Glomerular visceral epithelial cell (primary cell): Measurements from ENCODE around the gene CAMK1D.
A peak's percentile ranks its signal among the peaks of the same experiment; 100 is the strongest.
"Not testable (repeated sequence)": the region's sequence is repeated elsewhere in the genome, so short reads cannot be mapped to it uniquely, and the experiment has no call there.

Experiments
- DNase-seq: peaks from one replicate; pipeline ENCODE4 v3.0.0-alpha.2; 2016; ENCODE audit errors: extremely low spot score

The CAMK1D gene

GRCh38 chr10:12348870-12349628 is at the start of gene CAMK1D:
Gene CAMK1D, plus strand, starts transcription at chr10:12349547.
- DNase-seq, result peak; percentile 89

DNA sequence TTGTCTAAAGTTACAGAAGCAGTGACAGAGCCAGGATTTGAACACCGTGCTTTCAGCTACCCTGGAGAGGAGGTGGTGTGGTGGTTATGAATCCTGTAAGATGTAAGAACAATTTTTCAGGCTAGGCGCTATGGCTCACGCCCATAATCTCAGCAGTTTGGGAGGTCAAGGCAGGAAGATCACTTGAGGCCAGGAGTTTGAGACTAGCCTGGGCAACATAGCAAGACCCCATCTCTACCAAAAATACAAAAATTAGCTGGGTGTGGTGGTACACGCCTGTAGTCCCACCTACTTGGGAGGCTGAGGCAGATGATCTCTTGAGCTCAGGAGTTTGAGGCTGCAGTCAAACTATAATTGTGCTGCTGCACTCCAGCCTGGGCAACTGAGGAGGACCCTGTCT is 48.3 kb upstream of the CAMK1D start:
- not testable (repeated sequence) for DNase-seq

DNA sequence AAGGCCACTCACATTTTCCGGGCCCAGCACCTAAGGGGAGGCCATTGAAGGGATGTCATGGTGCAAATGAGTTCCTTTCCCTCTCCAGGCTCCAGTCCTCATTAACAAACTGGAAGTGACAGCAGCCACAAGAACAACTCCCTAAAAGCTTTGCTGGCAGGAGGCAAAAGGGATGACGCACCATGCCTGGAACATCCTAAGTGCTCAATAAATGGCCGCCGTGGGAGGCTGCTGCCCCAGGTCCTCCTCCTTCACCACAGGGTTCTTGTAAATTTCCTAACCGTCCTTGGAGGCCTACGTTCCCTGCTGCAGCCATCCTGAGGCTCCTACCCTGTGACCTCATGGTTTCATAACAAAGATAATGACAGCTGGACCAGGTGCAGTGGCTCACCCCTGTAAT is 41.3 kb upstream of the CAMK1D start:
- no peak for DNase-seq

- no peak for DNase-seq
Measured at GRCh38 chr10:12308736-12309375, 40.5 kb upstream of the CAMK1D start.

DNA sequence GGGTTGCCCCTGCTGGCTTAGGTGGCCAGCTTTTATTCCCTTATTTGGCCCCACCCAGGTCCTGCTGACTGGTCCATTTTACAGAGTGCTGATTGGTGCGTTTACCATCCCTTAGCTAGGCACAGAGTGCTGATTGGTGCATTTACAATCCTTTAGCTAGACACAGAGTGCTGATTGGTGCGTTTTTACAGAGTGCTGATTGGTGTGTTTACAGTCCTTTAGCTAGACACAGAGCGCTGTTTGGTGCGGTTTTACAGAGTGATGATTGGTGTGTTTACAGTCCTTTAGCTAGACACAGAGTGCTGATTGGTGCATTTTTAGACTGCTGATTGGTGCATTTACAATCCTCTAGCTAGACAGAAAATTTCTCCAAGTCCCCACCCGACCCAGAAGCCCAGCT is 39.6 kb upstream of the CAMK1D start:
- DNase-seq, result not testable (repeated sequence)

DNA sequence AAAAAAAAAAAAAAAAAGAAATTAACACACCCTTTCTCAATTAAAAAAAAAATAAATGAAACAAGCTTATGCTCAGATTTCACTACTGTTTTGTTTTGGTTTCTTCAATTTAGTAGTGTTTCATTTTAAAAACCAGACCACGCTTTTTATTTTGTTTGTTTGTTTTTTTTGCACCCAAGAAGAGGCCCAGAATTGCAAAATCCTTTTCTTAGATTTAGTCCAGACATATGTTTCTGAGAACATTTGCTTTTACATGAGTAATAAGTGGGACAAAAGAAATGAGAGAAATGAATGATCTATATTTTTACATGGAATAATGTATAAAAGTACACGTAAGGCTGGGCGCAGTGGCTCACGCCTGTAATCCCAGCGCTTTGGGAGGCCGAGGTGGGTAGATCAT is 34.5 kb upstream of the CAMK1D start:
- no peak for DNase-seq

DNA sequence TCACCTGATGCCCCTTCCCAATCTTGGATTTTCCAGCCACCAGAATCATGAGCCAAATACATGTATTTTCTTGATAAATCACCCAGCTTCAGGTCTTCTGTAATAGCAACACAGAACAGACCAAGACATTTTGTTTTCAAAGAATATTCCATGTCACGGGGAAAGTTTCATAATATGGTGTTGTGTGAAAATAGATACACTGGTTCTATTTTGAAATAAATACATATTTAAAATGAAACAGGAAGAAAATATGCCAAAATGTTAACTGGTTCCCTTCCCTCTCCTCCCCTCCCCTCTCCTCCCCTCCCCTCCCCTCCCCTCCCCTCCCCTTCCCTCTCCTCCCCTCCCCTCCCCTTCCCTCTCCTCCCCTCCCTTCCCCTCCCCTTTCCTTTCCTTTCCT is 30.3 kb upstream of the CAMK1D start:
- DNase-seq, result no peak

DNA sequence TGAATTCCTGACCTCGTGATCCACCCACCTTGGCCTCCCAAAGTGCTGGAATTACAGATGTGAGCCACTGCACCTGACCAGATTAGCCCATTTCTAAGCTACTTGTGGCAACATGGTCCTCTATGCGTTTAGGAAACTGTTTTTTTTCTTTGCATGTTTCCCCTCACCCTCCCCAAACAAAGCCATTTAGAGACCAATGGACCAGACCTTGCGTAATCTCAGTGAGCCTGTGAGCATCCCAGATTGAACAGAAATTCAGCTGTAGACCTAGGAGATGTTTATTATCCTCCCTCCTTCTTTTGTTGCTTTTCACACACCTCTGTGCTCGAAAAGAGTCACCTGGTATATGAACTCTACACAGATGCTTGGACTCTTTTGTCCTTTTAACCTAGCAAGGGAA is 28.5 kb upstream of the CAMK1D start:
- DNase-seq, result no peak

DNA sequence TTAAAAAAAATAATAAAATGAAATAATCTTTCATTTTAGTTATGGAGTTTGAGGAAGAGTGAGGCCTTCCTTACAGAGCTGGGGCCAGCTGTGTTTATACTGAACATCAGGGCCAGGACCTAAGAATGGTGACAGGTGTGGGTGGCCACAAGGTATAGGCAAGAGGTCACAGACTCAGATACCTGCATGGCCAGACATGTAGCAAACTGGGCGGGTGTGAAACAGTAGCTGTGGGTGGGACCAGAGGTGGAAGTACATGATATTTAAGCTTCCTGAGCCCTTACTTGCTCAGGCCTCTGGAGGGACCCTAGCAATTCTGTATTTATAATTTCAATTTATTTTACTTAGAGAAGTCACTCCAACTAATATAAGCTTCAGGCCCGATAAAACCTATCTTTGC is 27.7 kb upstream of the CAMK1D start:
- no peak for DNase-seq

DNA sequence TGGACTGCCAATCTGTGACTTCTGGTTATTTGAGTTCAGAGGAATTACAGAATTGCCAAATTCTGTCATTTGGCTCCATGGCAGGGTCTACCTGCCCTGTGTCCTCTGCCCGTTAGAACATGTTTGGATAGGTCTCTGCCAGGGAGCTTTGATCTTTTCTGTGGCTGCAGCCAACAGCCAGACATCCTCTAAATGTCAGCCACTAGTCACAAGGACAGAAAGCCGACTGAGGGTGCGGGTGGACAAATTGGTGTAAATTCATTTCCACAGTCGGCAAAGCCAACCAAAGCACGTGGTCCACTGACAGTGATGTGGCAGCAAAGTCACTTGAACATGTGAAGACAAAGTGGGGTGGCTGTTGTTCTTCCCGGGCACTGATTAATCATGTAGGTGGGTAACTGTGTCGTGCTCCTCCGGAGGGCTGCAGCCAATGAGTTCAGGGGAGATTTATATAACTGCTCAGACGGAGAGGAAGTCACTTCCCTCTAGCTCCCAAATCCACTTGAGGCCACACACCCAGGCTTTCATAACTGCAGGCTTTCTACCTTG is 26.7 kb upstream of the CAMK1D start:
- DNase-seq, result no peak

DNA sequence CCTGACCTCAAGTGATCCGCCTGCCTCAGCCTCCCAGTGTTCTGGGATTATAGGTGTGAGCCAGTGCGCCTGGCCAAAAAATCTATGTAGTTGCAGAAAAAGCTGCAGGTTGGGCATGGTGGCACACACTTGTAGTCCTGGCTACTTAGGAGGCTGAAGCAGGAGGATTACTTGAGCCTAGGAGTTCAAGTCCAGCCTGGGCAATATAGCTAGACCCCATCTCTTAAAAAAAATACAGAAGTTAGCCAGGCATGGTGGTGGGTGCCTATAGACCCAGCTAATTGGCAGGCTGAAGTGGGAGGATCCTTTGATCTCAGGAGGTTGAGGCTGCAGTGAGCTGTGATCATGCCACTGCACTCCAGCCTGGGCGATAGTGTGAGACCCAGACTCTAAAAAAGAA is 24.8 kb upstream of the CAMK1D start:
- DNase-seq, result no peak

DNA sequence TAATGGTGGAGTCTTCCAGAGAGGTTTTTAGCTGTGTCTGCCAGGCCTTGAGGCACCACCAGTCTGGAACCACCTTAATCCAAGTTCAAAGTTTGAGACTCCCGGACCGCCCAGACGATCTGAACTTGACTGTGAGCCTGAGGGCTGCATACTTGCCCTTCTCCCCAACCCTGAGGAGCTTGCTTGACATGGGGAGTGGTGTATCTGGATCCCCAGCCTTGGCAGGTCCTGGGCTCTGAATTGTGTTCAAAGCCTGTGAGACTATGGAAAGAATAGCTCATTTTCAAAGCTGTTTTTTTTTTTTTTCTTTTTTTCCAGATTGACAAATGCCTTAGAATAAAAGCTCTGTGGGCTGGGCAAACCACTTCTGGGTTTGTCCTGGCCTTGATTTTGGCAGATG is 22.3 kb upstream of the CAMK1D start:
- no peak for DNase-seq

DNA sequence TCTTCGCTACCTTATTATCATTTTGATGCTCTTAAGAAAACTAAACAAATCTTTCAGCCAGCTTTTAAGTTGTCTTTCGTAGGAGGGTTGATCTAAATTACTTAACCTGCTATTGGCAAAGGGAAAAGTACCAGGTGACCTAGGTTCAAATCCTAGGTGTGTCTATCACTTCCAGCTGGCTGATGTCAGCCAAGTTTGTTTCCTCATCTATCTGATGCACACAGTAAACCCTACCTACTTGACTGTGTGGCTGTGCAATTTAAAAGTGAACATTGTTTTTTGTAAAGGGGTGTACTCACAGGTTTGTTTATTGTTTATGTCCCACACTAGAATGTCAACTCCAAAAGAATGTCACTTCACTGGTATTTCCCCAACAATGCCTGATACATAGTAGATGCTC is 21.9 kb upstream of the CAMK1D start:
- no peak for DNase-seq

GRCh38 chr10:12328312-12328711 is 21.0 kb upstream of the CAMK1D start:
- DNase-seq, result not testable (repeated sequence)

- no peak for DNase-seq
Measured at GRCh38 chr10:12332572-12333379, 16.6 kb upstream of the CAMK1D start.

DNA sequence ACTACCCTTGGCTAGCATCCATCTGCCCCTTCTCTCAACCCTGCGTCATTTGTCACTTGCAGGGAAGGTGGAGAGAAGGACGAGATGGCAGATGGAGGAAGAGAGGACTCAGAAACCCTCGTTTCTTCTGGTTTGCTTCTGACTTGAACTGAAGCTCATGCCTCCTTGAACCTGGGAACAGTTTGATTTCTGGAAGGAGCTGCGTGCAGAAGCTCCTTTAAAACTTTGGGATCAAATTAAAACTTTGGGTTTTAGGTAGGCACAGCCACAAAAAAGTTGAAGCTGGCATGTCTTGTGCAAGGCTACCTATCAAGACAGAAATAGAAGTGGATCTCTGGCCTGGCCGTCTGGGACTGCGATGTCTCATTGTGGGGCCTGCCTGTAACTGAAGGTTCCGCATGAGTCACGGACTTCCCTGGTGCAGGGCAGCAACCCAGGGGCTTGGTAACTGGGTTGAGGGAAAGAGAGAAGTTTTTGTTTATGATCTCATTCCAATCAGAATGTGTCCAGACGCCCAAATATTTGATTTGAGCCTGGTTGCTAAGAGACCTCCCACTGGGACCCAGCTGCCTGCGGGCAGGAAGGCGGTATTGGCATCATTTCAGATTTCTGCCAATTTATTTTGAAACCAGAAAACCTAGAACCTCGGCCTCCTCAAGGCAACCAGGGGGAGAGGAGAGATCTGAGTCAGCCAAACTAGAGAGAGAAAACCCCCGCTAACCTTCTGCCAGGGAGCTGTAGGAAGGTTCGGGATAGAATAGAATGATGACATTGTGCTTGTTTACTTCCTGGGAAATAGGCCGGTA is 15.8 kb upstream of the CAMK1D start:
- peak; percentile 99 for DNase-seq

- no peak for DNase-seq
Measured at GRCh38 chr10:12334186-12334530, 15.2 kb upstream of the CAMK1D start.

GRCh38 chr10:12335169-12335568 is 14.2 kb upstream of the CAMK1D start:
- DNase-seq, result not testable (repeated sequence)

- DNase-seq, result peak; percentile 71
Measured at GRCh38 chr10:12337453-12338372, 11.6 kb upstream of the CAMK1D start.

GRCh38 chr10:12338981-12339380 is 10.4 kb upstream of the CAMK1D start:
- no peak for DNase-seq

DNA sequence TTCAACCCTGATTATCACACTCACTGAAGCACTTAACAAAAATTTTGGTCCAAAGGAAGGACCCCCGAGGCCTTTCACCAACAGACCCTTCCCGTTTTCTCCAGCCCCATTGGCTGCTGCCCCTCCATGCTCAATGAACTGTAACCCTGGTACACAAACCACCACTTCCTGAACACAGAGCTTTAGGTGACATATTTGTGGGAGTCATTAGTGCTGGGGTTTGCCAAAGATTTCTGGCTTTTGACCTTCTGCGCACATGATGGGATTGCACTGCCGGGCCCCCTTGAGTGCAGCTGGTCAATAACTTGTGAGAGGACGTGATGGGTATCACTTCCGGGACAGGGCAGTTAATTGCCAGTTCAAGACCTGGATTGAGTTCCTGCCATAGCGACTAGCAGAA is 9.0 kb upstream of the CAMK1D start:
- no peak for DNase-seq
